DMS 273 (cell line): ENCODE measurements around the gene SPHK2.
"Not testable (repeated sequence)": the region's sequence is repeated elsewhere in the genome, so short reads cannot be mapped to it uniquely, and the experiment has no call there.

Experiments used
- DNase-seq: peaks from one replicate; lab custom pipeline; 2025; ENCODE audit not compliant: unreplicated experiment; lab: John Stamatoyannopoulos, UW

The SPHK2 gene

DNA sequence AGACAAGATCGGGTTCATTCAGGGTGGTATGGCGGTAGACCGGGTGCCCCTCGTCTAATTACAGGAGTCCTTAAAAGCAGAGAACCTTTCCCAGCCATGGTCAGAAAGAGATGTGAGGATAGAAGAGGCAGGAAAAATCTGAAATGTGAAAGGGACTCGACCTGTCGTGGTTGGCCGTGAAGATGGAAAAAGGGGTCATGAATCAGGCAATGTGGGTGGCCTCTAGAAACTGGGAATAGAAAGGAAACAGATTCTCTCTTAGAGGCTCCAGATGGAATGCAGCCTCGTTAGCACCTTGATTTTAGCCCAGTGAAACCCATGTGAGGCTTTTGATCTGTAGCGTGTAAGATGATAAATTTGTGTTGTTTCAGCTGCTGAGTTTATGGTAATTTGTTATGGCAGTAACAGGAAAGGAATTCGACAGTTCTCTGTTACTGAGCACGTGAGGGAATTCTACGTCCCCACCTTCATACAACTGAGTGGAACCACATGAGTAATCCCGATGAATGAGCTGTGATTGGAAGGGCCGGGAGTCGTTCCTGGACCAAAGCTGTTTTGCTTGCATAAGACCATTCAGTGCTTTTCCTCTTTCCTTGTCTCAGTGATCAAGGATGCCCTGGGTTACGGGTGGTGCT is 37.7 kb downstream of the SPHK2 start:
- DNase-seq, result peak; percentile 74

DNA sequence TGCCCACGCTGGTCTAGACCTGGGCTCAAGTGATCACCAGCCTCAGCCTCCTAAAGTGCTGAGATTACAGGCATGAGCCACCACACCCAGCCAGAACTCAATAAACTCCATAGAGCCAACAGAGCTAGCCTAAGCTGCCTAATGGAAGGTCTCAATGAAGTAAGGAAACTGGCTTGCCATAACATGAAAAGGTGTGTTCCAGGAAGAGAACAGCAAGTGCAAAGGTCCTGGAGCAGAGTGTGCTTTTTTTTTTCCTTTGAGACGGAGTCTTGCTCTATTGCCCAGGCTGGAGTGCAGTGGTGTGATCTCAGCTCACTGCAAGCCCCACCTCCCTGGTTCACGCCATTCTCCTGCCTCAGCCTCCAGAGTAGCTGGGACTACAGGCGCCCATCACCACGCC is 38.5 kb downstream of the SPHK2 start:
- DNase-seq, result not testable (repeated sequence)

GRCh38 chr19:48658483-48658882 is 39.2 kb downstream of the SPHK2 start:
- no peak for DNase-seq

- DNase-seq, result peak; percentile 95
Observed at GRCh38 chr19:48659768-48660167, 40.5 kb downstream of the SPHK2 start.

GRCh38 chr19:48660852-48661710 is 41.8 kb downstream of the SPHK2 start:
- peak; percentile 99 for DNase-seq

GRCh38 chr19:48661711-48662090 is 42.4 kb downstream of the SPHK2 start:
- no peak for DNase-seq

DNA sequence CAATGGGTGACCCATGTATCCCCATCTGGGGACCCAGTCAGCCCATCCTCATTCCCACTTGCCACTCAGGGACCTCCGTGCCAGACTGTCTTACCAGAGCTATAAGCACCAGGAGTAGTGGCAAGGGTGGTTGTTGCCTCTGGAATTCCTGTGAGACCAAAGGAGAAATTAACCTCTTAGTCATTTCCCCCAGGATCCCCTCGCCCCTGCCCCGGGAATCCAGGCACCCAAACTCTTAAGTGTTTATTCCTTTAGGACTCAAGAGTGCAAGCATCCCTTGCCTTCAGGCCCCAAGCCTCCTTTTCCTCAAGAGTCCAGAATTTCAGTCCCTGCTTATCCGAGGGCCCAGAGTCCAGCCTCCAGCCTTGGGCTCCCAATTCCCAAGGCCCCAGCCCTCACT is 44.4 kb downstream of the SPHK2 start:
- DNase-seq, result no peak

GRCh38 chr19:48664476-48664875 is 45.2 kb downstream of the SPHK2 start:
- DNase-seq, result no peak

- no peak for DNase-seq
Observed at GRCh38 chr19:48665786-48666185, 46.5 kb downstream of the SPHK2 start.

GRCh38 chr19:48668332-48668731 is 49.0 kb downstream of the SPHK2 start:
- DNase-seq, result no peak

DNA sequence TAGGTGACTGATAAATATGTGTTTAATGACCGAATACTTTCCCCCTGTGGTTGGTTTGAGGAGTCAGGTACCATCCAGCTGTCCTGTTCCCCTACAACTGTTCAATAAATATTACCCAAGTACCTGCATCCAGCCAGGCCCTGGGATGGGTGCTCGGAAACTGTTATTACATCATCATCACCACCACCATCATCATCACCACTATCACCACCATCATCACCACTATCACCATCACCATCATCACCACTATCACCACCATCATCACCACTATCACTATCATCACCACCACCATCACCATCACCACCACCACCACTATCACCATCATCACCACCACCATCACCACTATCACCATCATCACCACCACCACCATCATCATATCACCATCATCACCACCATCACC is 49.5 kb downstream of the SPHK2 start:
- DNase-seq, result no peak

- DNase-seq, result no peak
Observed at GRCh38 chr19:48669903-48670668, 50.8 kb downstream of the SPHK2 start.

GRCh38 chr19:48670699-48671445 is 51.6 kb downstream of the SPHK2 start:
- DNase-seq, result peak; percentile 59

DNA sequence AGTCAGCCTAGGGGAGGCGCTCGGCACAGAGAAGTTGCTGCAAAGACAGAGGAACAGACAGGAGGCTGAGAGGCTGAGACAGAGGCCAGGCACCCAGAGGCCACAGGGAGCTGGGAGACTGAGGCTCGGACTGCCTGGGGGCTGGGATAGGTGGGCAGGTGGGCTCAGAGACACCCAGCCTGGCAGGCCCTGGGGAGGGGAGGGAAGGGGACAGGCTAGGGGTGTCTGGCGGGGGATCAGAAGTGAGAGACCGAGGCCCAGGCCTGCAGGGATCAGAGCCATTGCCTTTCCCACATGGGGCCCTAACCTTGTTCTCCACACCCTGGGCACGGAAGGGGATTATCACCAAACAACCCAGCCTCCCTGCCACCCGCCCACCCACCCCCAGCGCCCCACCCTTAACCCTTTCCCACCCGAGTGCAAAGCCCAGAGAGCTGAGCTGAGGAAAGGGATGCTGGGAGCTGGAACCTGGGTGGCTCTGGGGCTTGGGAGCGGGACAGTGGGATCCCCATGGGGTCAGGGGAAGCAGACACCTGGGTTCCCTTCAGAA is 52.2 kb downstream of the SPHK2 start:
- peak; percentile 84 for DNase-seq

- DNase-seq, result no peak
Observed at GRCh38 chr19:48672994-48673393, 53.7 kb downstream of the SPHK2 start, which contains the start of gene NTN5. Gene NTN5, minus strand, starts transcription at chr19:48673017. Its CDS starts 2,031 bp downstream, at chr19:48670986.

GRCh38 chr19:48673436-48674100 is 54.3 kb downstream of the SPHK2 start:
- DNase-seq, result no peak

DNA sequence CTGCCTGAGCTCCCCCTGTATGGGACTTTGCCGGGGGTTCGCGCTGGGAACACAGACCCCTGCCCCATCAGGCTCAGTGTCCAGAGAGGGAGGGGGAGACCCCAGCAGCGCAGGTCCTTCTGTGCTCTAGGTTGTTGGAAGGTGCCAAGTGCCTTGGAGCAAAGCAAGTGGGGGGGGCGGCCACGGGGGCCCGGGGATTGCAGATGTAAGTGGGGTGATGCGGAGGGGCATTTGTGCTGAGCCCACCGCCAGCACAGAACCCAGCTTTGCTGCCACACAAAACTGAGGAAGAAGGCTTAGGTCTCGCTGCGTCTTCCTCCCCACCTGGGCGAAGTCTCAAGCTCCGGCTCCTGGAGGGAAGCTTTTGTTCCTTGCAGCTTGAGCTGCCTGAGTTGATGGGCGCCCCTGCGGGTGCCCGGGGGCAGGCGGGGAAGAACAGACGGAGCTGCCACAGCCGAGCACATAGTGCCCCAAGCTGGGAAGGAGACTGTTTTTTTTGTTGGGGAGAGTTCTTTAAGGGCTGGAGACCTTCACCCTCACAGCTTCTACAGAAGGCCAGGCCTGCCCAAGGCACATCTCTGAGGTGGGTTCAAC is 55.0 kb downstream of the SPHK2 start:
- DNase-seq, result peak; percentile 49

GRCh38 chr19:48674921-48675824 is 55.9 kb downstream of the SPHK2 start:
- DNase-seq, result peak; percentile 96

- DNase-seq, result no peak
Observed at GRCh38 chr19:48676487-48676886, 57.2 kb downstream of the SPHK2 start.
